ENCODE results near the gene SPEN.

The SPEN gene

DNA sequence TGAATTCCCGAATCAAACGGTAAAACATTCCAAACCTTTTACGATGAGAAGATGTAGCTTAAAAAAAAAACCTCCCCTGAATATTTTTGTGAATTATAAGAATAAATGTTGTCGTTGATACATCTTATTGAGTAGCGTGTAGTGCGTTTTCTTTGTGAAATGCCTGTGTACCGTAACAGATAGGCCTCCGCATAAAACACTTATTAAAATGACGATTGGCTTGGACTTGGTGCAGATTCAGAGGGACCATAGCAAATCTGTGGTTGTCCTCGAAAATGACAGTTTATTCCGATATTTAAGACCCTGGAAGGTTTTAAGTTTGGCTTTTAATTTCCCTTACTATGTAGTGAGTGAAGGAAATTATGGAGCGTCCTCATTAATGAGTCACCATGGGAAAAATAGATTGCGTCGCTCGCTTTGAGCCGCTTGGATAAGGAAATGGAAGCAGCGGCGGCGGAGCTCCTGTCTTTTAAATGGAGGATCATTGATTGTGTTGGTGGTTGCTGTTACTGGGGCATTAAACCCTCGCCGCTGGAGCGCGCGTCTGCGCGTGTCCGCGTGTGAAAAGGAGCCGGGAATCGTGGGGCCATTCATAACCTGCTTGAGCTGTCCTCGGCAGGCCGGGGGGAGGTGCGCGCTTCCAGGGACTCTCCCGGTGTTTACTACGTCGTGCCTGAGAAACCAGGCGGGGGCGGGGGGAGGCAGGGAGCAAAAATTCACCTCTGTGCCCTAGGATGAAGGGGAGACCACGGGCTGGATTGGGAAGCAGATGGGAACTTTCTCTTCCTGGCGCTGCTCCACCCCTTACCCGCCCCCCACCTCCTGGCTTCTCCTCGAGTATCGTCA, 1.6 kb downstream of the SPEN start (continued):
- TF ChIP-seq, protein P1, sequence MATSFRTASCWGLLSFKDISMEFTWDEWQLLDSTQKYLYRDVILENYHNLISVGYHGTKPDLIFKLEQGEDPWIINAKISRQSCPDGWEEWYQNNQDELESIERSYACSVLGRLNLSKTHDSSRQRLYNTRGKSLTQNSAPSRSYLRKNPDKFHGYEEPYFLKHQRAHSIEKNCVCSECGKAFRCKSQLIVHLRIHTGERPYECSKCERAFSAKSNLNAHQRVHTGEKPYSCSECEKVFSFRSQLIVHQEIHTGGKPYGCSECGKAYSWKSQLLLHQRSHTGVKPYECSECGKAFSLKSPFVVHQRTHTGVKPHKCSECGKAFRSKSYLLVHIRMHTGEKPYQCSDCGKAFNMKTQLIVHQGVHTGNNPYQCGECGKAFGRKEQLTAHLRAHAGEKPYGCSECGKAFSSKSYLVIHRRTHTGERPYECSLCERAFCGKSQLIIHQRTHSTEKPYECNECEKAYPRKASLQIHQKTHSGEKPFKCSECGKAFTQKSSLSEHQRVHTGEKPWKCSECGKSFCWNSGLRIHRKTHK (tag by site-specific recombination; IDR thresholded peaks at IDR 0.05): no peak
- TF ChIP-seq YY2 (tag by site-specific recombination; IDR thresholded peaks at IDR 0.05): peak; percentile 37; the same call in 1 of the 2 replicates
- TF ChIP-seq, protein P2, sequence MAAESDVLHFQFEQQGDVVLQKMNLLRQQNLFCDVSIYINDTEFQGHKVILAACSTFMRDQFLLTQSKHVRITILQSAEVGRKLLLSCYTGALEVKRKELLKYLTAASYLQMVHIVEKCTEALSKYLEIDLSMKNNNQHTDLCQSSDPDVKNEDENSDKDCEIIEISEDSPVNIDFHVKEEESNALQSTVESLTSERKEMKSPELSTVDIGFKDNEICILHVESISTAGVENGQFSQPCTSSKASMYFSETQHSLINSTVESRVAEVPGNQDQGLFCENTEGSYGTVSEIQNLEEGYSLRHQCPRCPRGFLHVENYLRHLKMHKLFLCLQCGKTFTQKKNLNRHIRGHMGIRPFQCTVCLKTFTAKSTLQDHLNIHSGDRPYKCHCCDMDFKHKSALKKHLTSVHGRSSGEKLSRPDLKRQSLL (tag by site-specific recombination; IDR thresholded peaks at IDR 0.05): peak; percentile 69
- peak; percentile 98 for TF ChIP-seq IKZF3 (tag by site-specific recombination; IDR thresholded peaks at IDR 0.05)
- no peak for TF ChIP-seq ZNF175 (tag by site-specific recombination; IDR thresholded peaks at IDR 0.05)
- no peak for TF ChIP-seq ZNF670 (tag by site-specific recombination; IDR thresholded peaks at IDR 0.05; ENCODE audit: low read depth)

- peaks cover 17% of the 10 kb centered on the region for H3K4me1 ChIP-seq (ENCODE audit: control insufficient read depth, insufficient read depth, low read length)
- H3K9me3 ChIP-seq (ENCODE audit: control insufficient read depth, insufficient read depth, low read depth, low read length): no peaks in the 10 kb centered on the region
- peaks cover 6 to 15% of the 10 kb centered on the region in 2 experiments; a peak in 2 of 3 replicates for H3K36me3 ChIP-seq (ENCODE audit: control insufficient read depth in 2 of 2, insufficient read depth in 1 of 2, low read length in 2 of 2)
- CTCF ChIA-PET: interaction anchor here (0.6 to 1.7 kb wide), 7 partner anchors 27 to 663 kb away, joined by 3 to 4 read pairs (median 3); no protein-coding TSS in a partner anchor
- peak overlapping the region; percentile 98 for H3K27ac ChIP-seq (ENCODE audit: extremely low read depth, low read depth, low read length)
- H3K4me3 ChIP-seq (ENCODE audit: low read depth, low read length): peak overlapping the region; percentile 87
- POLR2A ChIA-PET: interaction anchor here (0.6 to 4.8 kb wide), 19 partner anchors 9 to 1054 kb away, joined by 3 to 106 read pairs (median 5); no protein-coding TSS in a partner anchor
- TF ChIP-seq PRDM6 (tag by site-specific recombination; IDR thresholded peaks at IDR 0.05): peak; percentile 97
- 0 out of 2 replicates have a peak, but pooled peaks have one; percentile 13 for TF ChIP-seq ZNF501 (tag by site-specific recombination; IDR thresholded peaks at IDR 0.05)
- 0 out of 2 replicates have a peak, but pooled peaks have one; percentile 9 for TF ChIP-seq ZSCAN16 (tag by site-specific recombination; IDR thresholded peaks at IDR 0.05)
- TF ChIP-seq ZNF394 (tag by site-specific recombination; IDR thresholded peaks at IDR 0.05; ENCODE audit: borderline replicate concordance): peak; percentile 8; the same call in 1 of the 2 replicates
- TF ChIP-seq, protein P3, sequence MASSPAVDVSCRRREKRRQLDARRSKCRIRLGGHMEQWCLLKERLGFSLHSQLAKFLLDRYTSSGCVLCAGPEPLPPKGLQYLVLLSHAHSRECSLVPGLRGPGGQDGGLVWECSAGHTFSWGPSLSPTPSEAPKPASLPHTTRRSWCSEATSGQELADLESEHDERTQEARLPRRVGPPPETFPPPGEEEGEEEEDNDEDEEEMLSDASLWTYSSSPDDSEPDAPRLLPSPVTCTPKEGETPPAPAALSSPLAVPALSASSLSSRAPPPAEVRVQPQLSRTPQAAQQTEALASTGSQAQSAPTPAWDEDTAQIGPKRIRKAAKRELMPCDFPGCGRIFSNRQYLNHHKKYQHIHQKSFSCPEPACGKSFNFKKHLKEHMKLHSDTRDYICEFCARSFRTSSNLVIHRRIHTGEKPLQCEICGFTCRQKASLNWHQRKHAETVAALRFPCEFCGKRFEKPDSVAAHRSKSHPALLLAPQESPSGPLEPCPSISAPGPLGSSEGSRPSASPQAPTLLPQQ (tag by site-specific recombination; IDR thresholded peaks at IDR 0.05): peak; percentile 77
- TF ChIP-seq, protein P4, sequence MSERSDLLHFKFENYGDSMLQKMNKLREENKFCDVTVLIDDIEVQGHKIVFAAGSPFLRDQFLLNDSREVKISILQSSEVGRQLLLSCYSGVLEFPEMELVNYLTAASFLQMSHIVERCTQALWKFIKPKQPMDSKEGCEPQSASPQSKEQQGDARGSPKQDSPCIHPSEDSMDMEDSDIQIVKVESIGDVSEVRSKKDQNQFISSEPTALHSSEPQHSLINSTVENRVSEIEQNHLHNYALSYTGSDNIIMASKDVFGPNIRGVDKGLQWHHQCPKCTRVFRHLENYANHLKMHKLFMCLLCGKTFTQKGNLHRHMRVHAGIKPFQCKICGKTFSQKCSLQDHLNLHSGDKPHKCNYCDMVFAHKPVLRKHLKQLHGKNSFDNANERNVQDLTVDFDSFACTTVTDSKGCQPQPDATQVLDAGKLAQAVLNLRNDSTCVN (tag by site-specific recombination; optimal IDR thresholded peaks at IDR 0.05): peak; percentile 26
- TF ChIP-seq KLF10 (tag by site-specific recombination; IDR thresholded peaks at IDR 0.05): 0 out of 2 replicates have a peak, but pooled peaks have one; percentile 20
- TF ChIP-seq, protein P5, sequence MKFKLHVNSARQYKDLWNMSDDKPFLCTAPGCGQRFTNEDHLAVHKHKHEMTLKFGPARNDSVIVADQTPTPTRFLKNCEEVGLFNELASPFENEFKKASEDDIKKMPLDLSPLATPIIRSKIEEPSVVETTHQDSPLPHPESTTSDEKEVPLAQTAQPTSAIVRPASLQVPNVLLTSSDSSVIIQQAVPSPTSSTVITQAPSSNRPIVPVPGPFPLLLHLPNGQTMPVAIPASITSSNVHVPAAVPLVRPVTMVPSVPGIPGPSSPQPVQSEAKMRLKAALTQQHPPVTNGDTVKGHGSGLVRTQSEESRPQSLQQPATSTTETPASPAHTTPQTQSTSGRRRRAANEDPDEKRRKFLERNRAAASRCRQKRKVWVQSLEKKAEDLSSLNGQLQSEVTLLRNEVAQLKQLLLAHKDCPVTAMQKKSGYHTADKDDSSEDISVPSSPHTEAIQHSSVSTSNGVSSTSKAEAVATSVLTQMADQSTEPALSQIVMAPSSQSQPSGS (tag by site-specific recombination; IDR thresholded peaks at IDR 0.05; ENCODE audit: low read depth): peak; percentile 55; the same call in 1 of the 2 replicates
- TF ChIP-seq ZSCAN30 (tag by site-specific recombination; IDR thresholded peaks at IDR 0.05): 0 out of 2 replicates have a peak, but pooled peaks have one; percentile 7
- TF ChIP-seq GLIS1 (tag by site-specific recombination; IDR thresholded peaks at IDR 0.05): peak; percentile 64; the same call in 1 of the 2 replicates
- TF ChIP-seq, protein P6, sequence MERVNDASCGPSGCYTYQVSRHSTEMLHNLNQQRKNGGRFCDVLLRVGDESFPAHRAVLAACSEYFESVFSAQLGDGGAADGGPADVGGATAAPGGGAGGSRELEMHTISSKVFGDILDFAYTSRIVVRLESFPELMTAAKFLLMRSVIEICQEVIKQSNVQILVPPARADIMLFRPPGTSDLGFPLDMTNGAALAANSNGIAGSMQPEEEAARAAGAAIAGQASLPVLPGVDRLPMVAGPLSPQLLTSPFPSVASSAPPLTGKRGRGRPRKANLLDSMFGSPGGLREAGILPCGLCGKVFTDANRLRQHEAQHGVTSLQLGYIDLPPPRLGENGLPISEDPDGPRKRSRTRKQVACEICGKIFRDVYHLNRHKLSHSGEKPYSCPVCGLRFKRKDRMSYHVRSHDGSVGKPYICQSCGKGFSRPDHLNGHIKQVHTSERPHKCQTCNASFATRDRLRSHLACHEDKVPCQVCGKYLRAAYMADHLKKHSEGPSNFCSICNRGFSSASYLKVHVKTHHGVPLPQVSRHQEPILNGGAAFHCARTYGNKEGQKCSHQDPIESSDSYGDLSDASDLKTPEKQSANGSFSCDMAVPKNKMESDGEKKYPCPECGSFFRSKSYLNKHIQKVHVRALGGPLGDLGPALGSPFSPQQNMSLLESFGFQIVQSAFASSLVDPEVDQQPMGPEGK (tag by site-specific recombination; IDR thresholded peaks at IDR 0.05): peak; percentile 68
- TF ChIP-seq ZNF366 (tag by site-specific recombination; conservative IDR thresholded peaks at IDR 0.05): peak; percentile 74
- TF ChIP-seq ZBTB20 (tag by site-specific recombination; IDR thresholded peaks at IDR 0.05): peak; percentile 96
- peak; percentile 61; the same call in 1 of the 2 replicates for TF ChIP-seq GLIS2 (tag by site-specific recombination; IDR thresholded peaks at IDR 0.05)
- TF ChIP-seq ZNF324 (tag by site-specific recombination; IDR thresholded peaks at IDR 0.05): peak; percentile 72
- peak; percentile 28; the same call in 1 of the 2 replicates for TF ChIP-seq ZBTB48 (tag by site-specific recombination; IDR thresholded peaks at IDR 0.05)
- peak; percentile 38; the same call in 1 of the 2 replicates for TF ChIP-seq ZNF843 (tag by site-specific recombination; IDR thresholded peaks at IDR 0.05)
Observed at GRCh38 chr1:15849775-15850324, 2.3 kb downstream of the SPEN start.
